Activated gamma-delta T cell treated with Interleukin-2 at 50 U/mL for 16 hours (primary cell): Measurements from ENCODE around the gene FADS1.

ENCODE experiments used
- DNase-seq: peaks from one replicate; pipeline ENCODE4 v3.0.0-alpha.2; 2020

FADS1 gene

DNA sequence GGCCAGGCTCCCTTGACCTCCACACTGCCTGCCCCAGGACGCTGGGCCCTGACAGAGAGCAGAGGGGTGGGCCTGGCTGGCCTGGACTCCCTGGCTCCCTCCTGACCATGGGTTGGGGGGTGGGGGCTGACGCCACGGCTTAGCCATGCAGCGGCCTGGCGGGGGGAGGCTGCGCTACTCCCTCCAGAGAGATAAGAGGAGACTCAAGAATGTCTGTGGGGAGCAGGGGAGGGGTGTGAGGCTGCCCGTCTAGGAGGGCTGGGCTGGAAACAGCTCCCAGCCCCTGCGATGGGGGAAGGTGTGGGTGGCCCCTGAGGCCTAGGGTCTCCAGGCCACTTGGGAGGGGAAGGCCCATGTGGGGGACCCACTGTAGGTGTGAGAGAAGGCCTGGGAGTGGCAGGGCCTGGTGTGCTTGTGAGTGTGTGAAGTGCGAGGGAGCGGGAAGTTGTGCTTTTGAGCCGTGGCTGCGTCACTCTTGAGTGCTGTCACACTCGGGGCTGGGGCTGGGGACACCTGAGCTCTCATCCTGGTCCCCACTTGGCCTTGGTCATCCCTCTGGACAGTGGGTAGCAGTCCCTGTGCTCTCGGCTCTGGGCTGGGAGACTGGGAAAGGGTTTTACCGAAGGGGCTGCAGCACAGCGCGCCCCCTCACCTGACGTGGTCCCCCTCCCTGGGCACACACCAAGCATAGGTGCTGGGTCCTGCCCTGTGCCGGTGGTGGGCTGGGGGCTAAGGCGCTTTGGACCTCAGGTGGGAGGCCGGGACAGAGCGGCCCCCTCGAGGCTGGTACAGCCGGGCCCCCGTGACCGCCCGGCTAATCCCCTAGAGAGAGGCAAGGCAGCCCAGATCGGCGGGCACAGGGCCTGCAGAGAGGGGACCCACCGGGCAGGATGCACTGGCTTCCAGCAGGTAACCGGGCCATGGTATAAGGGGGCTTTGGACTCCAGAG, 62.0 kb downstream of the FADS1 start:
- DNase-seq, result no peak

DNA sequence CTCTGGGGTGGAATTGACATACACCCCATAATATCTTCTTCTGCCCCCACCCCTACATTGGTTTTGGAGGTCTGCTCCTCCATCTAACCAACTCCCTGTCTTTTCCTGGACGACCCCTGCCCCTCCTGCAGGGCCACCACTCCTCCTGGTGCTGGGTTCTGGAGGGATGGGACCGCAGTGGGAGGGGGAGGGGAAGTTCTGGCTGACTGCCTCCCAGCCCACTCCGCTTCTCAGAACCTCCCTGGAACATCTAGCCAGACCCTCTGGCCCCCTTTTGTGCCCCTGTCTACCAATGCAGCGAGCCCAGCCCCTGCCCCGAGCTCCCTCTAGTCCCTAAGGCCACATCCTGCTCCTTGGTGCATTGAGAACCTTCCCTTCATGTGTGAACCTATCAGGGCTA, 63.1 kb downstream of the FADS1 start:
- no peak for DNase-seq

DNA sequence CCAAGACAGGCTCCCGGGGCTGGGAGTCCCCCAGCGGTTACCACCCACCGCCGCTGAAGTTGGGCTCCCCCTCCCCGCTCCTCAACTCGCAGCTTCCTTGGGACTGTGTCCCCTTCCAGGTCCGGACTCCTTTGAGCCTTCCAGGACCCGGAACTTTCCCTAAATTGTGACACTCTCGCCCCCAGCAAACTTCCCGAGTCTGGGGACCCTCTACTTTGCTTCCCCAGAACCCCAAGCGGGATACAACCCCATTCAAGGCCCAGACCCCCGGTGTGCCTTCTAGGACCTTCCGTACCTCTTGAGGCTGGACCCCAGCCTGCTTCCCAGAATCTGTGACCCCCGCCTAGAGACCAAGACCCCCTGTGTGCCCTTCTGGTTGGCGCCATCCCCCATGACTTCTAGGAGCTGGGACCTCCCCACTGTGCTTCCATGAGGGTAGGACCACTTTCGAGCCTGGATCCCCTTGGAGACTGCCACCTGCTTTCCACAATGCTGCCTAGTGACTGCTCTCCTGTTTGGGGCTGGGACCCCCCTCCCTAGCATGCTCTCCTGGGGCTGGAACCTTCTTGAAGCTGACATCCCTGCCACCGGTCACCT, 63.8 kb downstream of the FADS1 start:
- no peak for DNase-seq

DNA sequence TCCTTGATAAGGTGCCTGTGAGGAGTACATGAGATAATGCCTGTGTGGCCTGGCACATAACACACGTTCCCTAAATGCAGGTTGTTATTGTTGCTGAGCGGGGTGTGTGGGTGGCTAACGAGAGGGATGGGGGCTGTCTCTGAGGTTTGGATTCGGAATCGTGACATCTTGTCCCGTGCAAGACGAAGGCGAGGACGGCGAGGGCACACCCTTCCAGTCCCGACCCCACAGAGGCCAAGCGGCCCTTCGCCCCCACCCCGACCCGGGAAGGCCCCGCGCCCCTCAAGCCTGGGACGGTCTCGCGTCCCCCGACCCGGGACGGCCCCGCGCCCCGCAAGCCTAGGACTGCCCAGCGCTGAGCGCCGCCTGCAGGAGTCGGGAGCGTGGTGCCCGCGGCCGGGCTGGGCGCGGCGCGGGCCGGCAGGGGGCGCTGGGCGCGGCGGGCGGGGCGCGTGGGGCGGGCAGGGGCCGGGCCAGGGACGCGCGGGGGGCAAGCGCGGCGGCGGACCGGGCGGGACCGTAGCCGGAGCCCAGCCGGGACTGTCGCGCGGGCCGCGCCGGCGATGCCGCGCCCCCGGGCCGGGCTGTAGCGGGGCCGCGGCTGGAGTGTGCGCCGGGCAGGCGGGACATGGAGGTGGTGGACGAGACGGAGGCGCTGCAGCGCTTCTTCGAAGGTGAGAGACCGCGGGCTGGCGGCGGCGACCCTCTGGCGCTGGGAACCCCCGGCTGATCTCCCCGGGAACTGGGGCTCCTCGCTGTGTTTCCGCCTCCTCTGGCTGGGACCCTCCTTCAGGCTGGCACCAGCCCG, 64.5 kb downstream of the FADS1 start, which contains the start of gene MYRF:
MYRF (plus strand) TSS at position 520 of the 808 bp plus-strand sequence; CDS start at position 629, 109 bp downstream.
- DNase-seq, result peak; percentile 56

DNA sequence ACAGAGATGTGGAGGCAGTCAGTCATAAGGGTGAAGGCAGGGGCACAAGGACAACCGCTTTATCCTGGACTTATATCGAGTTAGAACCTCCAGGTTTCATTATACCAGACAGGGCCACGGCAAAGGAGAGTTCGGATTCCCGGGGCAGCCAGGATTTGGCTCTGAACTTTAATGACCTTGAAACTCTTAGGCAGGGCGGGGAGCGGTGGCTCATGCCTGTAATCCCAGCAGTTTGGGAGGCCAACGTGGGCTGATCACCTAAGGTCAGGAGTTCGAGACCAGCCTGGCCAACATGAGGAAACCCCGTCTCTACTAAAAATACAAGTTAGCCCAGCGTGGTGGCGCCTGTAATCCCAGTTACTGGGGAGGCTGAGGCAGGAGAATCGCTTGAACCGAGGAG, 65.4 kb downstream of the FADS1 start:
- no peak for DNase-seq

DNA sequence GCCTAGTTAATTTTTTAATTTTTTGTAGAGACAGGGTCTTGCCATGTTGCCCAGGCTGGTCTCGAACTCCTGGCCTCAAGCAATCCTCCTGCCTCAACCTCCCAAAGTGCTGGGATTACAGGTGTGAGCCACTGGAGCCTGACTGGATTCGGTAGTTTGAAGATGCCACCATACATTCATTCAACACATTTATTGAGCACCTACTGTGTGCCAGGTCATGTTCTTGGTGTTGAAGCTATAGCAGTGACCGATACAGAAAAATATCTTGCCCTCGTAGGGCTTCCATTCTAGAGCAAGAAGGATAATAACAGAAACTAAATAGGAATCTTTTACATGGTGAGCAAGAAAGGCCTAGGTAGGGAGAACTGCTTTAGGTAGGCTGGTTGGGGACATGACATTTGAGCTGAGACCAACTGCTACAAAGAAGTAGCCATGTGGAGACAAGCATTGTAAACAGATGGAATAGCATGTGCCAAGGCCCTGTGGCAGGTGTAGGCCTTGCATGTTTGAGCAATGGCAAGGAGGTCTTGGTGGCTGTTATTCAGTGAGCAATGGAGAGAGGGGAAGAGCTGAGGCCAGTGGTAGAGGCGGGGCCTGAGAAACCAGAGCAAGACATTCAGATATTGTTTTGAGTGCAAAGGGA, 66.1 kb downstream of the FADS1 start:
- no peak for DNase-seq
